MCF 10A (cell line): ENCODE data around the gene PARS2. TPM values are rescaled to one million over a fixed set of nuclear protein-coding genes. Genes with fewer than 3 reads are reported as not detected.
"Not testable (repeated sequence)": the region's sequence is repeated elsewhere in the genome, so short reads cannot be mapped to it uniquely, and the experiment has no call there.

ENCODE experiments used
- BruUV-seq: library from RNA; stranded (reverse); fragments of 400-500 nt; replicated peaks from 2 replicates; lab custom pipeline; 2021; lab: Mats Ljungman, UMichigan
- CTCF ChIA-PET: fragments of 300-600 bp; sonication (Branson Sonifier 250); formaldehyde crosslinking; extraction: SDS; loops from one replicate; lab custom pipeline; 2021; ENCODE audit warnings: antibody characterized with exemption, inconsistent platforms; lab: Yijun Ruan, JAX
- POLR2A ChIA-PET: fragments of 300-600, 350-650 bp; sonication (Branson Sonifier 250); formaldehyde crosslinking; extraction: SDS; loops from one replicate; lab custom pipeline; 2020; ENCODE audit warnings: antibody characterized with exemption, inconsistent platforms; lab: Yijun Ruan, JAX
- DNase-seq: peaks from one replicate; pipeline ENCODE4 v3.0.0-alpha.2; 2018; ENCODE audit not compliant: unreplicated experiment
- H3K27ac Mint-ChIP-seq: one replicate; pipeline ENCODE4 v1.8.0; 2022; ENCODE audit warnings: mild to moderate bottlenecking, low read depth, mixed read lengths; ENCODE audit not compliant: unreplicated experiment
- H3K27me3 Mint-ChIP-seq: one replicate; pipeline ENCODE4 v1.8.0; 2022; ENCODE audit warnings: mixed read lengths; ENCODE audit not compliant: insufficient read depth, unreplicated experiment
- H3K36me3 Mint-ChIP-seq: one replicate; pipeline ENCODE4 v1.8.0; 2022; ENCODE audit warnings: mild to moderate bottlenecking, moderate library complexity, mixed read lengths; ENCODE audit not compliant: insufficient read depth, unreplicated experiment
- H3K4me1 Mint-ChIP-seq: one replicate; pipeline ENCODE4 v1.8.0; 2022; ENCODE audit warnings: mixed read lengths; ENCODE audit not compliant: insufficient read depth, unreplicated experiment
- H3K4me3 Mint-ChIP-seq: one replicate; pipeline ENCODE4 v1.8.0; 2022; ENCODE audit warnings: mild to moderate bottlenecking, moderate library complexity, mixed read lengths; ENCODE audit not compliant: unreplicated experiment
- H3K9me3 Mint-ChIP-seq: one replicate; pipeline ENCODE4 v1.8.0; 2022; ENCODE audit warnings: mixed read lengths; ENCODE audit not compliant: unreplicated experiment
- intact Hi-C: fragments of 100-400 bp; cut with micrococcal nuclease; formaldehyde crosslinking; loops from 2 replicates; pipeline ENCODE4 v1.14.1; 2022
- total RNA-seq: library from RNA; stranded (reverse); gene quantifications from 2 replicates; pipeline ENCODE4 v1.2.3, GENCODE V29; 2022
- TF ChIP-seq, protein P1 (sequence below): fragments of 200-600 bp; IDR thresholded peaks from one replicate; pipeline ENCODE4 v1.8.0; 2022; ENCODE audit warnings: antibody characterized with exemption, mild to moderate bottlenecking; ENCODE audit not compliant: unreplicated experiment

The PARS2 gene
- total RNA-seq, 1 experiment from 2014 or later, result 4.7 TPM

DNA sequence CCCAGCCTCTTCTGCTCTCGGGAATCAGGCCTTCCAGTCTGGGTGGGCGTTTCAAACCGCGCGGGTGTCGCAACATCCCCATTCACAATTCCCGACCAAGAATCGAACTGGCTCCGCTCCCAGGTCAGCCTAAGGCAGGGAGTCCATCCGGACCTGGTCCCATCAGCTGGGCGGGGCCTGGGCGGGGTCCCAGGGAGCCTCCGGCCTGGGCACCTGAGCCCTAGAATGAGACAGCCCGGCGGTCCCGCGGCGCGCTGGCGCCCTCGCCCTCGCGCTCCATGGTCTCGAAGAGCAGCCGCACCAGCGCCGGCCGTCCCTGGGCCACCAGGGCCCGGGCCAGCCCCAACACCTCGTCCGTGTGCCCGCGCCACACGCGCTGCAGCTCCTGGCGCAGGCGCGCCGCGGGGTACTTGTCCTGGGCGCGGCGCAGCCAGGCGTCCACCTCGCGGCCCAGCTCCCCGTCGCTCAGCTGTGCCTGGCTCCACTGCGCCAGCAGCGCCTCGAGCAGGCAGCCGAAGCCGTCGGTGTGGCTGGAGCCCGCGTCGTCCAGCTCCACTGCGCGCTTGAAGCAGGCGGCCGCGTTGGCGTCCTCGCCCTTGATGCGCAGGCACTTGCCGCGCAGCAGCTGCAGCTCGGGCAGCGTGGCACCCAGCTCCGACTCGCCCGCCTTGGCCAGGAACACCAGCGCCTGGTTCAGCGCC, 16.9 kb upstream of the PARS2 start:
- no peak overlapping the region for H3K27ac Mint-ChIP-seq
- intact Hi-C loops, result no loop called here
- H3K4me1 Mint-ChIP-seq, result peaks cover 12% of the 10 kb centered on the region
- H3K4me3 Mint-ChIP-seq, result no peak overlapping the region
- H3K27me3 Mint-ChIP-seq, result no peaks in the 10 kb centered on the region
- ChIA-PET CTCF (interaction anchor here (0.5 kb wide), 1 partner anchor 979 kb away, joined by 3 read pairs; no protein-coding TSS in a partner anchor), POLR2A (no interaction called here)
- TF ChIP-seq, protein P1, sequence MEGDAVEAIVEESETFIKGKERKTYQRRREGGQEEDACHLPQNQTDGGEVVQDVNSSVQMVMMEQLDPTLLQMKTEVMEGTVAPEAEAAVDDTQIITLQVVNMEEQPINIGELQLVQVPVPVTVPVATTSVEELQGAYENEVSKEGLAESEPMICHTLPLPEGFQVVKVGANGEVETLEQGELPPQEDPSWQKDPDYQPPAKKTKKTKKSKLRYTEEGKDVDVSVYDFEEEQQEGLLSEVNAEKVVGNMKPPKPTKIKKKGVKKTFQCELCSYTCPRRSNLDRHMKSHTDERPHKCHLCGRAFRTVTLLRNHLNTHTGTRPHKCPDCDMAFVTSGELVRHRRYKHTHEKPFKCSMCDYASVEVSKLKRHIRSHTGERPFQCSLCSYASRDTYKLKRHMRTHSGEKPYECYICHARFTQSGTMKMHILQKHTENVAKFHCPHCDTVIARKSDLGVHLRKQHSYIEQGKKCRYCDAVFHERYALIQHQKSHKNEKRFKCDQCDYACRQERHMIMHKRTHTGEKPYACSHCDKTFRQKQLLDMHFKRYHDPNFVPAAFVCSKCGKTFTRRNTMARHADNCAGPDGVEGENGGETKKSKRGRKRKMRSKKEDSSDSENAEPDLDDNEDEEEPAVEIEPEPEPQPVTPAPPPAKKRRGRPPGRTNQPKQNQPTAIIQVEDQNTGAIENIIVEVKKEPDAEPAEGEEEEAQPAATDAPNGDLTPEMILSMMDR, result no peak
- DNase-seq, result no peak
- BruUV-seq, result no TSS peak
- no peaks in the 10 kb centered on the region for H3K9me3 Mint-ChIP-seq
- peaks cover 28% of the 10 kb centered on the region for H3K36me3 Mint-ChIP-seq

DNA sequence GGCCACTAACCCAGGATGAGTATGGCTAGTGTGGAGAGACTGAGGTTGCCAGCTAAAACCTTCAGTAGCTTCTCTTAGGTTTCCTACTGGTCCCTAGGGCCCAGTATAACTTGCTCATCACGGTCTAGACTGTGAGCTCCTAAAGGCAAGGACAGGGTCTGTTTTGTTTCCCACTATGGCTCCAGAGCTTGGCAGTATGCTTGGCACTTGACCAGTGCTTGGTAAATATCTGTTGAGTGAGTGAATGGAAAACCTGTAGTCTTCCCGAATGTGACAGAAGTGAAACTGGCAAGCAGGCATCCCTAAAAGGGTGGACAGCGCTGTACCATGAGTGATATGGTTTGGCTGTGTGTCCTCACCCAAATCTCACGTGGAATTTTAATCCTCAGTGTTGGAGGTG, 13.1 kb upstream of the PARS2 start:
- Mint-ChIP-seq H3K27ac (no peak overlapping the region), H3K4me1 (peaks cover 7% of the 10 kb centered on the region), H3K4me3 (no peak overlapping the region), H3K9me3 (no peaks in the 10 kb centered on the region), H3K27me3 (no peaks in the 10 kb centered on the region), H3K36me3 (peaks cover 12% of the 10 kb centered on the region)
- TF ChIP-seq, protein P1, result no peak
- POLR2A ChIA-PET, result no interaction called here
- intact Hi-C loops, result no loop called here
- BruUV-seq, result no TSS peak
- CTCF ChIA-PET, result interaction anchor here (0.6 kb wide), 1 partner anchor 1842 kb away, joined by 3 read pairs; no protein-coding TSS in a partner anchor
- DNase-seq, result no peak

DNA sequence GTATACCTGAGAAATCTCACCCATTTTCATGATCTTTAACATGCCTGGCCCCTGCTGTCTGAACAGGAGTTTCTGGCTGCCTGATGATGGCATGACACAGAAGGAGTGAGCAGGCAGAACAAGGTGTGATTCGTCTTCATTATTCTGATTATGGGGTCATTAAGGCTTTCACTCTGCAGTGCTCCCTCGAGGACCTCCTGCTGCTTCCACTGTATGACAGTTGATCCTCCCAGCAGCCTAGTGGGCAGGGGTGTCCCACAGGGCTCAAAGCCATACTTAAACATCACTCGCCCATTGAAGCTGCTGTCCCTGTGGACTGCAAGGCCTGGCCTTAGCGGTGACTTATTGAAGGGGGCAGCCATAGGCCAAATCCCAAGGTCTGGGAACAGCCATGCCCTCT, 12.7 kb upstream of the PARS2 start:
- no peak overlapping the region for H3K27ac Mint-ChIP-seq
- no peak overlapping the region for H3K4me3 Mint-ChIP-seq
- H3K9me3 Mint-ChIP-seq, result no peaks in the 10 kb centered on the region
- no peaks in the 10 kb centered on the region for H3K27me3 Mint-ChIP-seq
- H3K36me3 Mint-ChIP-seq, result peaks cover 11% of the 10 kb centered on the region
- intact Hi-C loops, result no loop called here
- TF ChIP-seq, protein P1, result no peak
- no peak for DNase-seq
- H3K4me1 Mint-ChIP-seq, result peaks cover 5% of the 10 kb centered on the region
- ChIA-PET POLR2A (interaction anchor here (1.6 kb wide), 1 partner anchor 11 kb away, joined by 7 read pairs; no protein-coding TSS in a partner anchor), CTCF (interaction anchor here (0.6 to 1.3 kb wide), 2 partner anchors 278 to 1841 kb away, joined by 3 to 5 read pairs; no protein-coding TSS in a partner anchor)
- BruUV-seq, result no TSS peak

DNA sequence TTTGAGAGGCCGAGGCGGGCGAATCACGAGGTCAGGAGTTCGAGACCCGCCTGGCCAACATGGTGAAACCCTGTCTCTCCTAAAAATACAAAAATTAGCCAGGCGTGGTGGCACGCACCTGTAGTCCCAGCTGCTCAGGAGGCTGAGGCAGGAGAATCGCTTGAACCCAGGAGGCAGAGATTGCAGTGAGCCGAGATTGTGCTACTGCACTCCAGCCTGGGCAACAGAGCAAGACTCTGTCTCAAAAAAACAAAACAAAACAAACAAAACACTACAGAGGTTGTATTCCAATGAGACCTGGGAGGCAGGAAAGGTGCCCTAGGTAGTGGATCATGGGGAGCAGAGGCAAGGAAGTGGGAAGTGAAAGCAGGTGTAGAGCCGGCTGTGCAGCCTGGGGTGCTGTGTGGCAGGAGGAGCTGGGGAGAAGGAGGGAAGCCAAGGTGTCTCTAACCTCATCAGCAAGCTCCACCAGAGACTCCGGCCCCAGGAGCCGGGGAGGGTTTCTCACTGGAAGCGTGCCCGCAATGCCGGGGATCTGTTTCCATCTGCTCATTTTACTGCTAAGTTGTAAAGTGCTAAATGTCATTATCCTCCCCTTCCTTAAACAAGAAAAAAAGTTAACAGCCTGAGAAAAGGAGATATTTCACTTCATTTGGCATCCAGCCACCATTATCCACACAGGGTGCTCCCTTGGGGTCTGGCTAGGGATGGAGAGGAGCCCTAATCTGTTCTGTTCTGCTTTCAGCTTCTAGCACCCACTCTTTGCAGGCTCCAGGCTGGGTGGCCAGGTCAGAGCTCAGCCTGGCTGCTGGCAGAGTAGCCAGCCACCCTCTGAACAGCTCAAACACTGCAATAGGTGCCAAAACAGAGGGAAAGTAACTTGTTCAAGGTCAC, 11.8 kb upstream of the PARS2 start:
- POLR2A ChIA-PET, result interaction anchor here (1.6 kb wide), 1 partner anchor 11 kb away, joined by 7 read pairs; no protein-coding TSS in a partner anchor
- H3K36me3 Mint-ChIP-seq, DNase-seq, H3K27ac Mint-ChIP-seq, H3K4me1 Mint-ChIP-seq, intact Hi-C loops, H3K9me3 Mint-ChIP-seq, H3K27me3 Mint-ChIP-seq, H3K4me3 Mint-ChIP-seq, BruUV-seq: not testable (repeated sequence)
- CTCF ChIA-PET, result interaction anchor here (1.3 kb wide), 1 partner anchor 277 kb away, joined by 5 read pairs; no protein-coding TSS in a partner anchor
